K562 (cell line): ENCODE data around the gene DUSP28. TPM values are rescaled to one million over a fixed set of nuclear protein-coding genes. Genes with fewer than 3 reads are reported as not detected.

ENCODE experiments used
- BCOR ChIP-seq: fragments of 450-650 bp; IDR thresholded peaks from 2 replicates; pipeline ENCODE4 v1.6.1; 2016
- CCNT2 ChIP-seq: IDR thresholded peaks from 2 replicates; pipeline ENCODE4 v1.6.1; 2011; ENCODE audit warnings: borderline replicate concordance, low read depth, mild to moderate bottlenecking, moderate library complexity, mixed read lengths, low read length; ENCODE audit not compliant: insufficient read length; ENCODE audit errors: extremely low read depth
- HDAC1 ChIP-seq, 2 experiments: fragments of 450-650 bp; IDR thresholded peaks; 2 replicates each; pipeline ENCODE4 v1.6.1; 2016 to 2017; ENCODE audit warnings: inconsistent platforms in 1 of 2, mild to moderate bottlenecking in 1 of 2, moderate library complexity in 1 of 2
- MYNN ChIP-seq, 2 experiments: sonication (generic); formaldehyde crosslinking in 1 of 2; IDR thresholded peaks; 2 replicates each; pipeline versions ENCODE4 v1.5.0 to v1.6.1; 2016 to 2020; ENCODE audit warnings: antibody characterized with exemption in 1 of 2, missing genetic modification reagents in 1 of 2
- TAF1 ChIP-seq: IDR thresholded peaks from 2 replicates; pipeline ENCODE4 v1.6.1; 2011; ENCODE audit warnings: mild to moderate bottlenecking, low read length, moderate library complexity; ENCODE audit not compliant: insufficient read depth, control insufficient read depth, severe bottlenecking; ENCODE audit errors: extremely low read depth
- TFAP4 ChIP-seq: sonication (generic); formaldehyde crosslinking; IDR thresholded peaks from 2 replicates; pipeline ENCODE4 v1.8.0; 2022; ENCODE audit warnings: missing genetic modification reagents, mild to moderate bottlenecking, moderate library complexity, borderline replicate concordance
- ZFP36 ChIP-seq: fragments of 150-350 bp; IDR thresholded peaks from 2 replicates; pipeline ENCODE4 v1.6.1; 2018; ENCODE audit warnings: low read length, low read depth; ENCODE audit not compliant: partially characterized antibody
- ZNF274 ChIP-seq: IDR thresholded peaks from 2 replicates; pipeline ENCODE4 v1.6.1; 2011; ENCODE audit warnings: low read depth, mild to moderate bottlenecking, low read length, moderate library complexity, borderline replicate concordance
- ZNF407 ChIP-seq: fragments of 450-650 bp; IDR thresholded peaks from 2 replicates; pipeline ENCODE4 v1.6.1; 2016; ENCODE audit warnings: low read depth
- polyA plus RNA-seq, 8 experiments: library from polyadenylated mRNA; depleted of rRNA in 4 of 8; stranded (reverse) in 5 of 8; unstranded in 3 of 8; fragments of >200 nt; fragmentation: Nextera tagmentation in 2 of 8; fragmentation: Illumina TruSeq in 1 of 8; extraction: Ambion mirVana in 2 of 8; extraction: Trizol in 1 of 8; gene quantifications; 2 replicates each; pipeline versions ENCODE4 v1.2.1 to v1.2.3, GENCODE V29; 2011 to 2014; ENCODE audit warnings: inconsistent platforms in 1 of 8, missing spikeins in 1 of 8
- total RNA-seq, 7 experiments: library from RNA; depleted of rRNA in 6 of 7; stranded (reverse); fragments of >200 nt in 6 of 7; fragmentation: Illumina TruSeq in 2 of 7; extraction: Trizol in 2 of 7; gene quantifications; 2 replicates each; pipeline versions ENCODE4 v1.2.1 to v1.2.3, GENCODE V29; 2011 to 2021; ENCODE audit warnings: low replicate concordance in 1 of 7
- TF ChIP-seq, protein P1 (sequence below): fragments of 450-650 bp; IDR thresholded peaks from one replicate; pipeline ENCODE4 v1.6.1; 2018; ENCODE audit warnings: mild to moderate bottlenecking, moderate library complexity; ENCODE audit not compliant: partially characterized antibody
- TF ChIP-seq, protein P2 (sequence below): fragments of 450-650 bp; IDR thresholded peaks from 2 replicates; pipeline ENCODE4 v1.6.1; 2016; ENCODE audit warnings: borderline replicate concordance
- TF ChIP-seq, protein P3 (sequence below): sonication (generic); formaldehyde crosslinking; IDR thresholded peaks from 2 replicates; pipeline ENCODE4 v1.4.0; 2020; ENCODE audit warnings: mild to moderate bottlenecking, missing genetic modification reagents

The DUSP28 gene
- total and polyA plus RNA-seq, 9 of the 15 experiments (the other 6 are each of a cell fraction or from before 2014, with no cell fraction given) = 2.8 to 8.1 (median 4.2) TPM

GRCh38 chr2:240560084-240560479, at the start of gene DUSP28 (continued):
- TF ChIP-seq ZNF407 (no peak), ZFP36 (no peak), TAF1 (peak; percentile 58), ZNF274 (no peak; the same call in 1 of the 2 replicates), CCNT2 (peak; percentile 59), TFAP4 (peak; percentile 60; the same call in 1 of the 2 replicates), BCOR (no peak), HDAC1 (IDR thresholded peaks at IDR 0.05) (peak in 1 of 2 experiments; percentile 91; a peak in 2 of 4 replicates), MYNN (IDR thresholded peaks at IDR 0.05) (peak; percentile 38; the same call in 1 of the 2 replicates), MYNN (CRISPR knock-in tag; IDR thresholded peaks at IDR 0.05) (no peak)
- TF ChIP-seq, protein P1, sequence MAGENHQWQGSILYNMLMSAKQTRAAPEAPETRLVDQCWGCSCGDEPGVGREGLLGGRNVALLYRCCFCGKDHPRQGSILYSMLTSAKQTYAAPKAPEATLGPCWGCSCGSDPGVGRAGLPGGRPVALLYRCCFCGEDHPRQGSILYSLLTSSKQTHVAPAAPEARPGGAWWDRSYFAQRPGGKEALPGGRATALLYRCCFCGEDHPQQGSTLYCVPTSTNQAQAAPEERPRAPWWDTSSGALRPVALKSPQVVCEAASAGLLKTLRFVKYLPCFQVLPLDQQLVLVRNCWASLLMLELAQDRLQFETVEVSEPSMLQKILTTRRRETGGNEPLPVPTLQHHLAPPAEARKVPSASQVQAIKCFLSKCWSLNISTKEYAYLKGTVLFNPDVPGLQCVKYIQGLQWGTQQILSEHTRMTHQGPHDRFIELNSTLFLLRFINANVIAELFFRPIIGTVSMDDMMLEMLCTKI = no peak
- TF ChIP-seq, protein P2, sequence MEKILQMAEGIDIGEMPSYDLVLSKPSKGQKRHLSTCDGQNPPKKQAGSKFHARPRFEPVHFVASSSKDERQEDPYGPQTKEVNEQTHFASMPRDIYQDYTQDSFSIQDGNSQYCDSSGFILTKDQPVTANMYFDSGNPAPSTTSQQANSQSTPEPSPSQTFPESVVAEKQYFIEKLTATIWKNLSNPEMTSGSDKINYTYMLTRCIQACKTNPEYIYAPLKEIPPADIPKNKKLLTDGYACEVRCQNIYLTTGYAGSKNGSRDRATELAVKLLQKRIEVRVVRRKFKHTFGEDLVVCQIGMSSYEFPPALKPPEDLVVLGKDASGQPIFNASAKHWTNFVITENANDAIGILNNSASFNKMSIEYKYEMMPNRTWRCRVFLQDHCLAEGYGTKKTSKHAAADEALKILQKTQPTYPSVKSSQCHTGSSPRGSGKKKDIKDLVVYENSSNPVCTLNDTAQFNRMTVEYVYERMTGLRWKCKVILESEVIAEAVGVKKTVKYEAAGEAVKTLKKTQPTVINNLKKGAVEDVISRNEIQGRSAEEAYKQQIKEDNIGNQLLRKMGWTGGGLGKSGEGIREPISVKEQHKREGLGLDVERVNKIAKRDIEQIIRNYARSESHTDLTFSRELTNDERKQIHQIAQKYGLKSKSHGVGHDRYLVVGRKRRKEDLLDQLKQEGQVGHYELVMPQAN = peak; percentile 93
- TF ChIP-seq, protein P3, sequence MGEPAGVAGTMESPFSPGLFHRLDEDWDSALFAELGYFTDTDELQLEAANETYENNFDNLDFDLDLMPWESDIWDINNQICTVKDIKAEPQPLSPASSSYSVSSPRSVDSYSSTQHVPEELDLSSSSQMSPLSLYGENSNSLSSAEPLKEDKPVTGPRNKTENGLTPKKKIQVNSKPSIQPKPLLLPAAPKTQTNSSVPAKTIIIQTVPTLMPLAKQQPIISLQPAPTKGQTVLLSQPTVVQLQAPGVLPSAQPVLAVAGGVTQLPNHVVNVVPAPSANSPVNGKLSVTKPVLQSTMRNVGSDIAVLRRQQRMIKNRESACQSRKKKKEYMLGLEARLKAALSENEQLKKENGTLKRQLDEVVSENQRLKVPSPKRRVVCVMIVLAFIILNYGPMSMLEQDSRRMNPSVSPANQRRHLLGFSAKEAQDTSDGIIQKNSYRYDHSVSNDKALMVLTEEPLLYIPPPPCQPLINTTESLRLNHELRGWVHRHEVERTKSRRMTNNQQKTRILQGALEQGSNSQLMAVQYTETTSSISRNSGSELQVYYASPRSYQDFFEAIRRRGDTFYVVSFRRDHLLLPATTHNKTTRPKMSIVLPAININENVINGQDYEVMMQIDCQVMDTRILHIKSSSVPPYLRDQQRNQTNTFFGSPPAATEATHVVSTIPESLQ (CRISPR knock-in tag) = 0 out of 2 replicates have a peak, but pooled peaks have one; percentile 30
